ENCODE data around the gene HEXD.

Gene HEXD

GRCh38 chr17:82382933-82383255 lies 35.3 kb upstream of the HEXD start:
- no peak for DNase-seq

GRCh38 chr17:82383411-82383810 lies 34.7 kb upstream of the HEXD start:
- no peak for DNase-seq

- no peak for DNase-seq
These were observed 34.0 kb upstream of the HEXD start for GRCh38 chr17:82384051-82384729.

GRCh38 chr17:82384730-82385481 lies 33.2 kb upstream of the HEXD start:
- DNase-seq = no peak

GRCh38 chr17:82385559-82386254 lies 32.4 kb upstream of the HEXD start:
- no peak for DNase-seq

- DNase-seq = no peak
These were observed 31.8 kb upstream of the HEXD start for GRCh38 chr17:82386255-82386831.

GRCh38 chr17:82386881-82387704 lies 31.1 kb upstream of the HEXD start:
- DNase-seq = no peak

GRCh38 chr17:82387705-82388106 lies 30.4 kb upstream of the HEXD start:
- no peak for DNase-seq

GRCh38 chr17:82388223-82388921 lies 29.8 kb upstream of the HEXD start:
- no peak for DNase-seq

- no peak for DNase-seq
These were observed 29.2 kb upstream of the HEXD start for GRCh38 chr17:82388922-82389283.

GRCh38 chr17:82389379-82389778 lies 28.8 kb upstream of the HEXD start:
- no peak for DNase-seq

GRCh38 chr17:82390015-82390859 lies 27.9 kb upstream of the HEXD start:
- no peak for DNase-seq

GRCh38 chr17:82390860-82391435 lies 27.2 kb upstream of the HEXD start:
- DNase-seq = no peak

- DNase-seq = no peak
These were observed 26.6 kb upstream of the HEXD start for GRCh38 chr17:82391496-82392066.

GRCh38 chr17:82392209-82392920 lies 25.8 kb upstream of the HEXD start:
- no peak for DNase-seq

- DNase-seq = no peak
These were observed 25.2 kb upstream of the HEXD start for GRCh38 chr17:82392941-82393340.

- no peak for DNase-seq
These were observed 23.9 kb upstream of the HEXD start for GRCh38 chr17:82394278-82394677.

GRCh38 chr17:82396601-82397435 lies 21.3 kb upstream of the HEXD start:
- DNase-seq = peak; percentile 97
